Measurements from ENCODE around the gene PRUNE2. TPM values are rescaled to one million over a fixed set of nuclear protein-coding genes. Genes with fewer than 3 reads are reported as not detected.

PRUNE2 gene
- total RNA-seq, 1 experiment from 2014 or later, result 0.59 TPM

DNA sequence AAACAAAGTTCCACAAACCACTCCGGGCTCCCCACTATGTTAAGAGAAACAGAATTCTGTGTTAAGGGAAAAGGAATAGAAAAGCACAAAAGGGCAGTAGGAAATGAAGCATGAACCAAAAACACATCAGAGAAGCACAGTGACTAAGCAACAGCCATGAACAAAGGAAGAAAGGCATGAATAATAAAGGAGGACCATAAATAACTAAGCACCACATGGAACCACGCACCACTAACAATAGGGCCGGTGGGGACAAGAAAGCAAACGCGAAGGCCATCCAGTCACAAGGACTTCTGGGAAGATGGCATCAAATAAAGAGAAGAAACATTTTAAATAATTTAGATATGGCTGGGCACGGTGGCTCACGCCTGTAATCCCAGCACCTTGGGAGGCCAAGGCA lies 18.0 kb downstream of the PRUNE2 start:
- ChIA-PET RAD21 (ENCODE audit: low non-redundant PET in 1 of 2, low total read pairs in 2 of 2, uncharacterized antibody in 2 of 2, unreplicated experiment in 2 of 2) (no interaction called here), CTCF (no interaction called here), POLR2A (no interaction called here)
- H3K4me3 ChIP-seq (replicated peaks in 1 of 2; ENCODE audit: low read depth in 1 of 2, low read length in 2 of 2), result no peak overlapping the region
- intact Hi-C loops (cut with micrococcal nuclease), result no loop called here
- no peaks in the 10 kb centered on the region for H3K9me3 ChIP-seq (ENCODE audit: control insufficient read depth in 1 of 2, insufficient read depth in 1 of 2, low read depth in 1 of 2, low read length in 2 of 2)
- H3K9ac ChIP-seq (ENCODE audit: low read length), result no peak overlapping the region
- no peak for DNase-seq (ENCODE audit: low read depth, low spot score)
- TF ChIP-seq SIN3A (IDR thresholded peaks at IDR 0.05; ENCODE audit: low read depth), result no peak
- TF ChIP-seq, protein P1, sequence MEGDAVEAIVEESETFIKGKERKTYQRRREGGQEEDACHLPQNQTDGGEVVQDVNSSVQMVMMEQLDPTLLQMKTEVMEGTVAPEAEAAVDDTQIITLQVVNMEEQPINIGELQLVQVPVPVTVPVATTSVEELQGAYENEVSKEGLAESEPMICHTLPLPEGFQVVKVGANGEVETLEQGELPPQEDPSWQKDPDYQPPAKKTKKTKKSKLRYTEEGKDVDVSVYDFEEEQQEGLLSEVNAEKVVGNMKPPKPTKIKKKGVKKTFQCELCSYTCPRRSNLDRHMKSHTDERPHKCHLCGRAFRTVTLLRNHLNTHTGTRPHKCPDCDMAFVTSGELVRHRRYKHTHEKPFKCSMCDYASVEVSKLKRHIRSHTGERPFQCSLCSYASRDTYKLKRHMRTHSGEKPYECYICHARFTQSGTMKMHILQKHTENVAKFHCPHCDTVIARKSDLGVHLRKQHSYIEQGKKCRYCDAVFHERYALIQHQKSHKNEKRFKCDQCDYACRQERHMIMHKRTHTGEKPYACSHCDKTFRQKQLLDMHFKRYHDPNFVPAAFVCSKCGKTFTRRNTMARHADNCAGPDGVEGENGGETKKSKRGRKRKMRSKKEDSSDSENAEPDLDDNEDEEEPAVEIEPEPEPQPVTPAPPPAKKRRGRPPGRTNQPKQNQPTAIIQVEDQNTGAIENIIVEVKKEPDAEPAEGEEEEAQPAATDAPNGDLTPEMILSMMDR (IDR thresholded peaks at IDR 0.05 in 2 of 3, conservative IDR thresholded peaks at IDR 0.05 in 1 of 3; ENCODE audit: borderline replicate concordance in 1 of 3, insufficient read depth in 1 of 3, low read depth in 2 of 3, low read length in 2 of 3), result no peak
- TF ChIP-seq EGR1 (IDR thresholded peaks at IDR 0.05; ENCODE audit: low read depth), result no peak
- no peak for TF ChIP-seq FOSL1 (IDR thresholded peaks at IDR 0.05; ENCODE audit: low read depth)
- TF ChIP-seq EZH2 (IDR thresholded peaks at IDR 0.05), result no peak
- TF ChIP-seq, protein P2, sequence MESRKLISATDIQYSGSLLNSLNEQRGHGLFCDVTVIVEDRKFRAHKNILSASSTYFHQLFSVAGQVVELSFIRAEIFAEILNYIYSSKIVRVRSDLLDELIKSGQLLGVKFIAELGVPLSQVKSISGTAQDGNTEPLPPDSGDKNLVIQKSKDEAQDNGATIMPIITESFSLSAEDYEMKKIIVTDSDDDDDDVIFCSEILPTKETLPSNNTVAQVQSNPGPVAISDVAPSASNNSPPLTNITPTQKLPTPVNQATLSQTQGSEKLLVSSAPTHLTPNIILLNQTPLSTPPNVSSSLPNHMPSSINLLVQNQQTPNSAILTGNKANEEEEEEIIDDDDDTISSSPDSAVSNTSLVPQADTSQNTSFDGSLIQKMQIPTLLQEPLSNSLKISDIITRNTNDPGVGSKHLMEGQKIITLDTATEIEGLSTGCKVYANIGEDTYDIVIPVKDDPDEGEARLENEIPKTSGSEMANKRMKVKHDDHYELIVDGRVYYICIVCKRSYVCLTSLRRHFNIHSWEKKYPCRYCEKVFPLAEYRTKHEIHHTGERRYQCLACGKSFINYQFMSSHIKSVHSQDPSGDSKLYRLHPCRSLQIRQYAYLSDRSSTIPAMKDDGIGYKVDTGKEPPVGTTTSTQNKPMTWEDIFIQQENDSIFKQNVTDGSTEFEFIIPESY (IDR thresholded peaks at IDR 0.05; ENCODE audit: extremely low read depth, insufficient replicate concordance, low read length), result no peak
- TF ChIP-seq RAD21 (IDR thresholded peaks at IDR 0.05; ENCODE audit: low read depth), result no peak
- TF ChIP-seq EZH2phosphoT487 (IDR thresholded peaks at IDR 0.05; ENCODE audit: borderline replicate concordance), result no peak
- TF ChIP-seq TCF7L2 (IDR thresholded peaks at IDR 0.05; ENCODE audit: borderline replicate concordance, extremely low read depth, insufficient read depth, insufficient read length), result no peak
- no peak for TF ChIP-seq SRF (IDR thresholded peaks at IDR 0.05; ENCODE audit: low read depth)
- TF ChIP-seq CBX3 (IDR thresholded peaks at IDR 0.05; ENCODE audit: low read depth), result no peak
- TF ChIP-seq, protein P3, sequence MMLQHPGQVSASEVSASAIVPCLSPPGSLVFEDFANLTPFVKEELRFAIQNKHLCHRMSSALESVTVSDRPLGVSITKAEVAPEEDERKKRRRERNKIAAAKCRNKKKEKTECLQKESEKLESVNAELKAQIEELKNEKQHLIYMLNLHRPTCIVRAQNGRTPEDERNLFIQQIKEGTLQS (IDR thresholded peaks at IDR 0.05), result no peak
- no peak for TF ChIP-seq POLR2AphosphoS5 (IDR thresholded peaks at IDR 0.05; ENCODE audit: low read depth, low read length)
- TF ChIP-seq SP1 (IDR thresholded peaks at IDR 0.05; ENCODE audit: low read depth), result no peak
- TF ChIP-seq CEBPB (IDR thresholded peaks at IDR 0.05; ENCODE audit: low read depth), result no peak
- no peak for TF ChIP-seq JUND (IDR thresholded peaks at IDR 0.05)
- TF ChIP-seq ZNF274 (IDR thresholded peaks at IDR 0.05; ENCODE audit: low read depth, low read length), result no peak
- H3K27ac ChIP-seq (ENCODE audit: low read depth, low read length), result no peak overlapping the region
- no TSS peak for BruUV-seq (replicated peaks)
- no peaks in the 10 kb centered on the region for H3K27me3 ChIP-seq (ENCODE audit: insufficient read depth, low read length)
- no peaks in the 10 kb centered on the region for H3K4me1 ChIP-seq (ENCODE audit: control insufficient read depth in 1 of 2, insufficient read depth in 2 of 2, low read length in 2 of 2)
- no peaks in the 10 kb centered on the region for H3K79me2 ChIP-seq (ENCODE audit: insufficient read depth, low read length)
- H3K4me2 ChIP-seq (ENCODE audit: low read length), result no peak overlapping the region
- H4K20me1 ChIP-seq (ENCODE audit: insufficient read depth), result no peaks in the 10 kb centered on the region
- no peak for ATAC-seq
- no peaks in the 10 kb centered on the region for H3K36me3 ChIP-seq (ENCODE audit: control insufficient read depth in 1 of 2, insufficient read depth in 2 of 2, low read length in 2 of 2)
- H3K9me2 ChIP-seq (ENCODE audit: insufficient read depth), result no peaks in the 10 kb centered on the region
- no peak overlapping the region for H2AFZ ChIP-seq (ENCODE audit: low read depth, low read length, poor library complexity, severe bottlenecking)

Data from HCT116 (cell line).